Mammary epithelial cell (primary cell): Measurements from ENCODE around the gene ERG.

Experiments used
- CTCF ChIP-seq, 2 donors: IDR thresholded peaks in 1 of 2; conservative IDR thresholded peaks in 1 of 2; 2 replicates each; pipeline ENCODE4 v1.5.1; 2011 to 2012; ENCODE audit warnings: inconsistent platforms in 2 of 2, low read length in 2 of 2, mild to moderate bottlenecking in 2 of 2, control low read depth in 1 of 2, low read depth in 1 of 2; ENCODE audit not compliant: insufficient read depth in 1 of 2; ENCODE audit errors: extremely low read depth in 1 of 2
- EZH2 ChIP-seq: IDR thresholded peaks from 2 replicates; pipeline ENCODE4 v1.6.1; 2012; ENCODE audit warnings: low read length, inconsistent platforms, borderline replicate concordance

GRCh38 chr21:38349111-38349746 is 149.0 kb downstream of the ERG start:
- TF ChIP-seq CTCF (conservative IDR thresholded peaks at IDR 0.05 in 1 of 2, IDR thresholded peaks at IDR 0.05 in 1 of 2; ENCODE audit: extremely low read depth in 1 of 2, insufficient read depth in 1 of 2, low read depth in 1 of 2, low read length in 2 of 2) (no peak), EZH2 (no peak)
